IMR-90 (cell line): ENCODE measurements around the gene GLRA3. TPM values are rescaled to one million over a fixed set of nuclear protein-coding genes. Genes with fewer than 3 reads are reported as not detected.

Source experiments
- ATAC-seq: fragments of 200-7000 bp; cut with Tn5 transposase; 2 replicates; pipeline ENCODE4 v1.9.1; 2020; ENCODE audit warnings: low read depth, mild to moderate bottlenecking, moderate library complexity
- BruUV-seq: library from RNA; stranded (reverse); fragments of 400-500 nt; replicated peaks from 2 replicates; lab custom pipeline; 2021; lab: Mats Ljungman, UMichigan
- CTCF ChIA-PET: fragments of 300-600 bp; formaldehyde crosslinking; extraction: SDS; loops from one replicate; lab custom pipeline; 2021; ENCODE audit warnings: antibody characterized with exemption; lab: Yijun Ruan, JAX
- POLR2A ChIA-PET: fragments of 300-600 bp; sonication (Branson Sonifier 250); formaldehyde crosslinking; loops from one replicate; lab custom pipeline; 2022; ENCODE audit warnings: antibody characterized with exemption; ENCODE audit not compliant: unreplicated experiment; lab: Charles Lee
- DNase-seq: peaks from one replicate; pipeline ENCODE4 v3.0.0; 2013
- H2AFZ ChIP-seq: replicated peaks from 2 replicates; pipeline ENCODE3; 2013; ENCODE audit warnings: low read length, mild to moderate bottlenecking; ENCODE audit not compliant: poor library complexity
- H2AK5ac ChIP-seq: 2 replicates; pipeline ENCODE4 v1.6.1; 2013; ENCODE audit warnings: low read depth, low read length, inconsistent platforms
- H2AK9ac ChIP-seq: replicated peaks from 2 replicates; pipeline ENCODE3; 2013; ENCODE audit warnings: mild to moderate bottlenecking, low read depth, low read length, moderate library complexity; ENCODE audit not compliant: poor library complexity
- H2BK120ac ChIP-seq: 2 replicates; pipeline ENCODE4 v1.6.1; 2013; ENCODE audit warnings: low read depth, low read length, inconsistent platforms
- H2BK15ac ChIP-seq: 3 replicates; pipeline ENCODE4 v1.6.1; 2013; ENCODE audit warnings: low read depth, low read length, inconsistent platforms
- H2BK20ac ChIP-seq: 2 replicates; pipeline ENCODE4 v1.6.1; 2013; ENCODE audit warnings: low read depth, mild to moderate bottlenecking, inconsistent platforms, low read length, moderate library complexity
- H2BK5ac ChIP-seq: 2 replicates; pipeline ENCODE4 v1.6.1; 2013; ENCODE audit warnings: mild to moderate bottlenecking, low read depth, low read length, inconsistent platforms; ENCODE audit not compliant: poor library complexity, severe bottlenecking
- H3K14ac ChIP-seq: replicated peaks from 2 replicates; pipeline ENCODE4 v1.6.1; 2013; ENCODE audit warnings: low read depth, low read length, inconsistent platforms
- H3K18ac ChIP-seq: 2 replicates; pipeline ENCODE4 v1.6.1; 2013; ENCODE audit warnings: low read depth, low read length, control low read depth
- H3K23ac ChIP-seq: 2 replicates; pipeline ENCODE4 v1.6.1; 2013; ENCODE audit warnings: low read depth, low read length, inconsistent platforms
- H3K27ac ChIP-seq: 2 replicates; pipeline ENCODE4 v1.5.1; 2013; ENCODE audit warnings: mild to moderate bottlenecking, control low read depth, low read length; ENCODE audit not compliant: insufficient read depth
- H3K27me3 ChIP-seq: 2 replicates; pipeline ENCODE4 v1.6.1; 2013; ENCODE audit warnings: low read length; ENCODE audit not compliant: control insufficient read depth, insufficient read depth
- H3K36me3 ChIP-seq: 2 replicates; pipeline ENCODE4 v1.6.1; 2013; ENCODE audit warnings: low read length, mixed read lengths; ENCODE audit not compliant: control insufficient read depth, insufficient read depth
- H3K4ac ChIP-seq: 2 replicates; pipeline ENCODE4 v1.6.1; 2013; ENCODE audit warnings: low read depth, low read length, inconsistent platforms
- H3K4me1 ChIP-seq: 2 replicates; pipeline ENCODE4 v1.6.1; 2013; ENCODE audit warnings: low read length, mixed read lengths; ENCODE audit not compliant: control insufficient read depth, insufficient read depth
- H3K4me2 ChIP-seq: 2 replicates; pipeline ENCODE4 v1.6.1; 2013; ENCODE audit warnings: low read depth, mild to moderate bottlenecking, control low read depth, low read length, moderate library complexity
- H3K4me3 ChIP-seq: 2 replicates; pipeline ENCODE4 v1.5.1; 2013; ENCODE audit warnings: low read depth, mild to moderate bottlenecking, control low read depth, low read length, moderate library complexity; ENCODE audit not compliant: insufficient read depth
- H3K56ac ChIP-seq: 2 replicates; pipeline ENCODE4 v1.6.1; 2013; ENCODE audit warnings: low read length, inconsistent platforms; ENCODE audit not compliant: insufficient read depth; ENCODE audit errors: extremely low read depth
- H3K79me1 ChIP-seq, 2 experiments: 2 replicates each; pipeline ENCODE4 v1.6.1; 2013; ENCODE audit warnings: low read length in 2 of 2, inconsistent platforms in 1 of 2, low read depth in 1 of 2
- H3K9ac ChIP-seq: 2 replicates; pipeline ENCODE4 v1.6.1; 2013; ENCODE audit warnings: low read depth, low read length, control low read depth
- H3K9me1 ChIP-seq: 2 replicates; pipeline ENCODE4 v1.6.1; 2013; ENCODE audit warnings: low read length, inconsistent platforms; ENCODE audit not compliant: insufficient read depth
- H3K9me3 ChIP-seq: 2 replicates; pipeline ENCODE4 v1.6.1; 2013; ENCODE audit warnings: low read length; ENCODE audit not compliant: control insufficient read depth, insufficient read depth
- H4K20me1 ChIP-seq: 2 replicates; pipeline ENCODE4 v1.6.1; 2013; ENCODE audit warnings: low read length, inconsistent platforms; ENCODE audit not compliant: insufficient read depth
- H4K5ac ChIP-seq: 2 replicates; pipeline ENCODE4 v1.6.1; 2013; ENCODE audit warnings: mild to moderate bottlenecking, low read depth, low read length, control low read depth
- H4K8ac ChIP-seq, 2 experiments: 2 replicates each; pipeline ENCODE4 v1.6.1; 2013; ENCODE audit warnings: low read depth in 2 of 2, low read length in 2 of 2, control low read depth in 1 of 2, inconsistent platforms in 1 of 2
- H4K91ac ChIP-seq: 2 replicates; pipeline ENCODE4 v1.6.1; 2013; ENCODE audit warnings: low read depth, low read length, inconsistent platforms; ENCODE audit not compliant: insufficient read depth
- BHLHE40 ChIP-seq: fragments of 150-350 bp; IDR thresholded peaks from 2 replicates; pipeline ENCODE4 v1.6.1; 2016; ENCODE audit warnings: mild to moderate bottlenecking, low read depth, low read length
- CEBPB ChIP-seq: IDR thresholded peaks from 2 replicates; pipeline ENCODE4 v1.6.1; 2012; ENCODE audit warnings: low read depth, low read length, improper control_type of control experiment
- CHD1 ChIP-seq: IDR thresholded peaks from 2 replicates; pipeline ENCODE4 v1.6.1; 2012; ENCODE audit warnings: low read depth, low read length, improper control_type of control experiment
- ELK1 ChIP-seq: fragments of 150-350 bp; IDR thresholded peaks from 2 replicates; pipeline ENCODE4 v1.6.1; 2016; ENCODE audit warnings: low read depth, mild to moderate bottlenecking, low read length, moderate library complexity, borderline replicate concordance
- FOS ChIP-seq: fragments of 150-350 bp; IDR thresholded peaks from 2 replicates; pipeline ENCODE4 v1.6.1; 2016; ENCODE audit warnings: low read depth, low read length
- MAFK ChIP-seq: IDR thresholded peaks from 2 replicates; pipeline ENCODE4 v1.6.1; 2012; ENCODE audit warnings: low read depth, low read length, improper control_type of control experiment
- MAZ ChIP-seq: IDR thresholded peaks from 2 replicates; pipeline ENCODE4 v1.6.1; 2012; ENCODE audit warnings: low read depth, mild to moderate bottlenecking, low read length, improper control_type of control experiment, moderate library complexity, borderline replicate concordance
- MXI1 ChIP-seq: IDR thresholded peaks from 2 replicates; pipeline ENCODE4 v1.6.1; 2012; ENCODE audit warnings: low read depth, mild to moderate bottlenecking, low read length, moderate library complexity, borderline replicate concordance
- NFE2L2 ChIP-seq: fragments of 150-350 bp; IDR thresholded peaks from 2 replicates; pipeline ENCODE4 v1.6.1; 2016; ENCODE audit warnings: low read depth, mild to moderate bottlenecking, low read length
- POLR2A ChIP-seq: IDR thresholded peaks from 2 replicates; pipeline ENCODE4 v1.6.1; 2012; ENCODE audit warnings: mild to moderate bottlenecking, low read depth, low read length
- RAD21 ChIP-seq: IDR thresholded peaks from 2 replicates; pipeline ENCODE4 v1.6.1; 2012; ENCODE audit warnings: low read length, improper control_type of control experiment
- RCOR1 ChIP-seq: IDR thresholded peaks from 2 replicates; pipeline ENCODE4 v1.6.1; 2012; ENCODE audit warnings: mild to moderate bottlenecking, low read length, improper control_type of control experiment; ENCODE audit not compliant: insufficient replicate concordance
- RFX5 ChIP-seq: IDR thresholded peaks from 2 replicates; pipeline ENCODE4 v1.8.0; 2012; ENCODE audit warnings: low read depth, mild to moderate bottlenecking, low read length, moderate library complexity
- SMC3 ChIP-seq: fragments of 150-350 bp; IDR thresholded peaks from 2 replicates; pipeline ENCODE4 v1.6.1; 2016; ENCODE audit warnings: low read depth, mild to moderate bottlenecking, antibody characterized with exemption, low read length, moderate library complexity
- USF2 ChIP-seq: fragments of 150-350 bp; IDR thresholded peaks from 2 replicates; pipeline ENCODE4 v1.6.1; 2017; ENCODE audit warnings: mild to moderate bottlenecking, antibody characterized with exemption, low read length, low read depth
- WGBS, 2 experiments: methylation state at CpG; one replicate each; pipeline versions ENCODE4 v1.1.5 to v1.1.7; 2013; ENCODE audit warnings: missing lambda C conversion rate in 2 of 2; ENCODE audit not compliant: insufficient read length in 1 of 2; ENCODE audit errors: extremely low coverage in 2 of 2; 5-methylcytosine and 5-hydroxymethylcytosine counted together
- dilution Hi-C: fragments of 300-500 bp; cut with HindIII; formaldehyde crosslinking; loops from one replicate; pipeline ENCODE4 v1.14.3; 2018; ENCODE audit warnings: low sequenced_read_pairs; ENCODE audit not compliant: unreplicated experiment
- in situ Hi-C: fragments of 300-500 bp; cut with MboI; formaldehyde crosslinking; loops from 3 replicates; pipeline ENCODE4 v1.14.3; 2019; ENCODE audit warnings: low sequenced_read_pairs, inconsistent platforms, mixed read lengths
- intact Hi-C: fragments of 100-400 bp; cut with micrococcal nuclease; formaldehyde crosslinking; loops from 2 replicates; pipeline ENCODE4 v1.10.0; 2022
- polyA plus RNA-seq, 3 experiments: library from polyadenylated mRNA; depleted of rRNA; stranded (reverse); fragments of >200 nt; gene quantifications; 2 replicates each; pipeline ENCODE4 v1.2.3, GENCODE V29; 2012; ENCODE audit warnings: low replicate concordance in 1 of 3
- total RNA-seq: library from RNA; depleted of rRNA; stranded (reverse); fragments of >200 nt; gene quantifications from 2 replicates; pipeline ENCODE4 v1.2.3, GENCODE V29; 2012
- TF ChIP-seq, protein P1 (sequence below): conservative IDR thresholded peaks from 2 replicates; pipeline ENCODE4 v1.5.1; 2012; ENCODE audit warnings: mild to moderate bottlenecking, low read depth, low read length, improper control_type of control experiment

GLRA3 gene
- total and polyA plus RNA-seq, 2 of the 4 experiments (the other 2 are of a cell fraction) = not detected

GRCh38 chr4:174604198-174604597 lies 224.8 kb downstream of the GLRA3 start:
- H3K9ac ChIP-seq = no peak overlapping the region
- no peak overlapping the region for H3K4ac ChIP-seq
- intact Hi-C loops = no loop called here
- no peaks in the 10 kb centered on the region for H3K36me3 ChIP-seq
- H4K8ac ChIP-seq = no peak overlapping the region
- H4K91ac ChIP-seq = no peak overlapping the region
- no peak overlapping the region for H2AK5ac ChIP-seq
- no peak overlapping the region for H2AK9ac ChIP-seq
- in situ Hi-C loops = no loop called here
- WGBS, 2 experiments = no CpG with 5 or more reads among the region's 4 CpGs
- H2BK20ac ChIP-seq = no peak overlapping the region
- BruUV-seq = no TSS peak
- no peak overlapping the region for H3K4me2 ChIP-seq
- H3K14ac ChIP-seq = no peak overlapping the region
- H3K4me1 ChIP-seq = no peaks in the 10 kb centered on the region
- H3K9me3 ChIP-seq = no peaks in the 10 kb centered on the region
- H4K5ac ChIP-seq = no peak overlapping the region
- DNase-seq (peak; percentile 10), ATAC-seq (no peak)
- no peak overlapping the region for H3K27ac ChIP-seq
- no peak overlapping the region for H3K18ac ChIP-seq
- H3K56ac ChIP-seq = no peak overlapping the region
- no peaks in the 10 kb centered on the region for H4K20me1 ChIP-seq
- H3K4me3 ChIP-seq = no peak overlapping the region
- TF ChIP-seq CEBPB (no peak), ELK1 (no peak), MAZ (no peak), USF2 (no peak), RFX5 (no peak), CHD1 (no peak), FOS (no peak), BHLHE40 (no peak), POLR2A (no peak), NFE2L2 (no peak), MXI1 (no peak), MAFK (no peak), RCOR1 (no peak), RAD21 (no peak), SMC3 (no peak)
- TF ChIP-seq, protein P1, sequence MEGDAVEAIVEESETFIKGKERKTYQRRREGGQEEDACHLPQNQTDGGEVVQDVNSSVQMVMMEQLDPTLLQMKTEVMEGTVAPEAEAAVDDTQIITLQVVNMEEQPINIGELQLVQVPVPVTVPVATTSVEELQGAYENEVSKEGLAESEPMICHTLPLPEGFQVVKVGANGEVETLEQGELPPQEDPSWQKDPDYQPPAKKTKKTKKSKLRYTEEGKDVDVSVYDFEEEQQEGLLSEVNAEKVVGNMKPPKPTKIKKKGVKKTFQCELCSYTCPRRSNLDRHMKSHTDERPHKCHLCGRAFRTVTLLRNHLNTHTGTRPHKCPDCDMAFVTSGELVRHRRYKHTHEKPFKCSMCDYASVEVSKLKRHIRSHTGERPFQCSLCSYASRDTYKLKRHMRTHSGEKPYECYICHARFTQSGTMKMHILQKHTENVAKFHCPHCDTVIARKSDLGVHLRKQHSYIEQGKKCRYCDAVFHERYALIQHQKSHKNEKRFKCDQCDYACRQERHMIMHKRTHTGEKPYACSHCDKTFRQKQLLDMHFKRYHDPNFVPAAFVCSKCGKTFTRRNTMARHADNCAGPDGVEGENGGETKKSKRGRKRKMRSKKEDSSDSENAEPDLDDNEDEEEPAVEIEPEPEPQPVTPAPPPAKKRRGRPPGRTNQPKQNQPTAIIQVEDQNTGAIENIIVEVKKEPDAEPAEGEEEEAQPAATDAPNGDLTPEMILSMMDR = no peak
- no peaks in the 10 kb centered on the region for H3K79me1 ChIP-seq
- H2BK15ac ChIP-seq = no peak overlapping the region
- ChIA-PET POLR2A (no interaction called here), CTCF (no interaction called here)
- dilution Hi-C loops = no loop called here
- H2BK120ac ChIP-seq = no peak overlapping the region
- no peaks in the 10 kb centered on the region for H3K9me1 ChIP-seq
- H2BK5ac ChIP-seq = no peak overlapping the region
- H3K23ac ChIP-seq = no peak overlapping the region
- no peak overlapping the region for H2AFZ ChIP-seq
- H3K27me3 ChIP-seq = no peaks in the 10 kb centered on the region
